K562 (cell line): Measurements from ENCODE around the gene BRAF. TPM values are rescaled to one million over a fixed set of nuclear protein-coding genes. Genes with fewer than 3 reads are reported as not detected.

Source experiments
- CREBBP ChIP-seq: IDR thresholded peaks from one replicate; pipeline ENCODE4 v1.6.1; 2012; ENCODE audit warnings: low read depth, mild to moderate bottlenecking, control low read depth, inconsistent platforms, low read length
- GABPB2 ChIP-seq: fragments of 250-450 bp; sonication (Bioruptor Pico); conservative IDR thresholded peaks from 2 replicates; pipeline ENCODE4 v1.5.1; 2021; ENCODE audit warnings: mild to moderate bottlenecking
- HMG20A ChIP-seq: fragments of 450-650 bp; formaldehyde crosslinking; conservative IDR thresholded peaks from 2 replicates; pipeline ENCODE4 v1.4.0; 2020; ENCODE audit warnings: mild to moderate bottlenecking, mixed read lengths
- HMG20B ChIP-seq: fragments of 250-450 bp; sonication (Bioruptor Pico); IDR thresholded peaks from 2 replicates; pipeline ENCODE4 v1.5.0; 2021; ENCODE audit warnings: mild to moderate bottlenecking
- KAT8 ChIP-seq: fragments of 450-650 bp; IDR thresholded peaks from 2 replicates; pipeline ENCODE4 v1.6.1; 2016; ENCODE audit warnings: low read depth, mild to moderate bottlenecking
- KDM2B ChIP-seq: fragments of 250-450 bp; sonication (Bioruptor Pico); IDR thresholded peaks from 2 replicates; pipeline ENCODE4 v1.8.0; 2021; ENCODE audit warnings: mild to moderate bottlenecking, moderate library complexity
- KLF10 ChIP-seq: fragments of 250-450 bp; sonication (Bioruptor Pico); IDR thresholded peaks from 2 replicates; pipeline ENCODE4 v1.6.1; 2021; ENCODE audit warnings: matching md5 sums
- MBD2 ChIP-seq: sonication (generic); IDR thresholded peaks from 2 replicates; pipeline ENCODE4 v1.6.1; 2016; ENCODE audit warnings: low read depth, borderline replicate concordance
- NFXL1 ChIP-seq: fragments of 450-650 bp; formaldehyde crosslinking; IDR thresholded peaks from 2 replicates; pipeline ENCODE4 v1.4.0; 2021; ENCODE audit warnings: mild to moderate bottlenecking
- PURB ChIP-seq: sonication (generic); formaldehyde crosslinking; IDR thresholded peaks from 2 replicates; pipeline ENCODE4 v1.9.0; 2021; ENCODE audit warnings: low read depth, mild to moderate bottlenecking, missing genetic modification reagents
- RBM25 ChIP-seq: fragments of 200-400 bp; formaldehyde crosslinking; IDR thresholded peaks from 2 replicates; pipeline ENCODE4 v1.6.1; 2018; ENCODE audit warnings: low read length, low read depth, moderate library complexity; ENCODE audit not compliant: severe bottlenecking
- RCOR1 ChIP-seq, 2 experiments: IDR thresholded peaks; 2 replicates each; pipeline ENCODE4 v1.6.1; 2012; ENCODE audit warnings: low read depth in 2 of 2, low read length in 2 of 2, borderline replicate concordance in 1 of 2, improper control_type of control experiment in 1 of 2
- TAF9B ChIP-seq: fragments of 450-650 bp; IDR thresholded peaks from 2 replicates; pipeline ENCODE4 v1.6.1; 2018; ENCODE audit warnings: mild to moderate bottlenecking; ENCODE audit not compliant: partially characterized antibody
- TBP ChIP-seq: optimal IDR thresholded peaks from 2 replicates; pipeline ENCODE3; 2011; ENCODE audit warnings: low read depth, low read length, improper control_type of control experiment
- TGIF2 ChIP-seq: sonication (generic); formaldehyde crosslinking; IDR thresholded peaks from 2 replicates; pipeline ENCODE4 v1.8.1; 2022; ENCODE audit warnings: mild to moderate bottlenecking, missing genetic modification reagents, moderate library complexity
- XRCC5 ChIP-seq: fragments of 200-400 bp; formaldehyde crosslinking; IDR thresholded peaks from 2 replicates; pipeline ENCODE4 v1.6.1; 2017; ENCODE audit warnings: low read depth, mild to moderate bottlenecking, low read length
- ZBTB7A ChIP-seq: IDR thresholded peaks from 2 replicates; pipeline ENCODE4 v1.6.1; 2011; ENCODE audit warnings: low read depth, mild to moderate bottlenecking, low read length, moderate library complexity, borderline replicate concordance; ENCODE audit not compliant: control insufficient read depth
- ZKSCAN3 ChIP-seq: fragments of 250-450 bp; sonication (Bioruptor Pico); IDR thresholded peaks from 2 replicates; pipeline ENCODE4 v1.4.0; 2020
- polyA plus RNA-seq, 8 experiments: library from polyadenylated mRNA; depleted of rRNA in 4 of 8; stranded (reverse) in 5 of 8; unstranded in 3 of 8; fragments of >200 nt; fragmentation: Nextera tagmentation in 2 of 8; fragmentation: Illumina TruSeq in 1 of 8; extraction: Ambion mirVana in 2 of 8; extraction: Trizol in 1 of 8; gene quantifications; 2 replicates each; pipeline versions ENCODE4 v1.2.1 to v1.2.3, GENCODE V29; 2011 to 2014; ENCODE audit warnings: inconsistent platforms in 1 of 8, missing spikeins in 1 of 8
- total RNA-seq, 7 experiments: library from RNA; depleted of rRNA in 6 of 7; stranded (reverse); fragments of >200 nt in 6 of 7; fragmentation: Illumina TruSeq in 2 of 7; extraction: Trizol in 2 of 7; gene quantifications; 2 replicates each; pipeline versions ENCODE4 v1.2.1 to v1.2.3, GENCODE V29; 2011 to 2021; ENCODE audit warnings: low replicate concordance in 1 of 7
- TF ChIP-seq, protein P1 (sequence below): fragments of 450-650 bp; formaldehyde crosslinking; IDR thresholded peaks from 2 replicates; pipeline ENCODE4 v1.4.0; 2022; ENCODE audit warnings: missing genetic modification characterization
- TF ChIP-seq, protein P2 (sequence below): fragments of 450-650 bp; IDR thresholded peaks from 2 replicates; pipeline ENCODE4 v1.6.1; 2016
- TF ChIP-seq, protein P3 (sequence below): fragments of 450-650 bp; formaldehyde crosslinking; IDR thresholded peaks from 2 replicates; pipeline ENCODE4 v1.4.0; 2020; ENCODE audit warnings: mild to moderate bottlenecking, moderate library complexity
- TF ChIP-seq, protein P4 (sequence below): fragments of 450-650 bp; formaldehyde crosslinking; IDR thresholded peaks from 2 replicates; pipeline ENCODE4 v1.4.0; 2022; ENCODE audit warnings: missing genetic modification characterization
- TF ChIP-seq, protein P5 (sequence below): fragments of 200-800 bp; sonication (Bioruptor generic); IDR thresholded peaks from 2 replicates; pipeline ENCODE4 v1.6.1; 2017; ENCODE audit warnings: missing genetic modification characterization, missing compliant biosample characterization

The BRAF gene
- total and polyA plus RNA-seq, 9 of the 15 experiments (the other 6 are each of a cell fraction or from before 2014, with no cell fraction given), result 3.6 to 38.3 (median 21.9) TPM

DNA sequence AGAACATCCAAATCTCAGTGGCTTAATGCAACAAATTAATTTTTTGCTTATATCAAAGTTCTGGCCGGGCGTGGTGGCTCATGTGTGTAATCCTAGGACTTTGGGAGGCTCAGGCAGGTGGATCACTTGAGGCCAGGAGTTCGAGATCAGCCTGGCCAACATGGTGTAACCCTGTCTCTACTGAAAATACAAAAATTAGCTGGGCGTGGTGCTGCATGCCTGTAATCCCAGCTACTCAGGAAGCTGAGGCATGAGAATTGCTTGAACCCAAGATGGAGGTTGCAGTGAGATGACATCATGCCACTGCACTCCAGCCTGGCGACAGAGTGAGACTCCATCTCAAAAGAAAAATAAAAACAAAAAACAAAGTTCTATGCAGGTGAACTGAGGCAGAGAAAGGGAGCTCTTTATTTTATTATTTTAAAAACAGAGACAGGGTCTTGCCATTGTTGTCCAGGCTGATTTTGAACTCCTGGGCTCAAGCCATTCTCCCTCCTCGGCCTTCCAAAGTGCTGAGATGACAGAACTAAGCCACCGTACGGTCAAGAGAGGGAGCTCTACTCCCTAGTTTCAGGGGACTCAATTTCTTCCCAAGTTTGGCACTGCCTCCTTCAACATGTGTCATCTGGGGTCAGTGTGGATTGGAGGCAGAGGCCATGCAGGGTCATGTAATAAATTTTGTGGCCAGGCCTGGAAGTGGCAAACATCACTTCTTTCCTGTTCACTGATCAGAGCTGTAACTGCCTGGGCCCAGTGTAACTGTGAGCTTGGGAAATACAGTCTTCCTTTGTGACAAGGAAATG, 249.6 kb downstream of the BRAF start (continued):
- TF ChIP-seq, protein P1, sequence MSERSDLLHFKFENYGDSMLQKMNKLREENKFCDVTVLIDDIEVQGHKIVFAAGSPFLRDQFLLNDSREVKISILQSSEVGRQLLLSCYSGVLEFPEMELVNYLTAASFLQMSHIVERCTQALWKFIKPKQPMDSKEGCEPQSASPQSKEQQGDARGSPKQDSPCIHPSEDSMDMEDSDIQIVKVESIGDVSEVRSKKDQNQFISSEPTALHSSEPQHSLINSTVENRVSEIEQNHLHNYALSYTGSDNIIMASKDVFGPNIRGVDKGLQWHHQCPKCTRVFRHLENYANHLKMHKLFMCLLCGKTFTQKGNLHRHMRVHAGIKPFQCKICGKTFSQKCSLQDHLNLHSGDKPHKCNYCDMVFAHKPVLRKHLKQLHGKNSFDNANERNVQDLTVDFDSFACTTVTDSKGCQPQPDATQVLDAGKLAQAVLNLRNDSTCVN (CRISPR knock-in tag), result no peak
- TF ChIP-seq TGIF2 (CRISPR knock-in tag), result no peak
- no peak for TF ChIP-seq CREBBP
- TF ChIP-seq, protein P2, sequence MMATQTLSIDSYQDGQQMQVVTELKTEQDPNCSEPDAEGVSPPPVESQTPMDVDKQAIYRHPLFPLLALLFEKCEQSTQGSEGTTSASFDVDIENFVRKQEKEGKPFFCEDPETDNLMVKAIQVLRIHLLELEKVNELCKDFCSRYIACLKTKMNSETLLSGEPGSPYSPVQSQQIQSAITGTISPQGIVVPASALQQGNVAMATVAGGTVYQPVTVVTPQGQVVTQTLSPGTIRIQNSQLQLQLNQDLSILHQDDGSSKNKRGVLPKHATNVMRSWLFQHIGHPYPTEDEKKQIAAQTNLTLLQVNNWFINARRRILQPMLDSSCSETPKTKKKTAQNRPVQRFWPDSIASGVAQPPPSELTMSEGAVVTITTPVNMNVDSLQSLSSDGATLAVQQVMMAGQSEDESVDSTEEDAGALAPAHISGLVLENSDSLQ, result peak; percentile 55; the same call in 1 of the 2 replicates
- no peak for TF ChIP-seq KDM2B (CRISPR knock-in tag)
- no peak for TF ChIP-seq RBM25
- no peak for TF ChIP-seq HMG20A (CRISPR knock-in tag)
- TF ChIP-seq TBP, result no peak
- TF ChIP-seq, protein P3, sequence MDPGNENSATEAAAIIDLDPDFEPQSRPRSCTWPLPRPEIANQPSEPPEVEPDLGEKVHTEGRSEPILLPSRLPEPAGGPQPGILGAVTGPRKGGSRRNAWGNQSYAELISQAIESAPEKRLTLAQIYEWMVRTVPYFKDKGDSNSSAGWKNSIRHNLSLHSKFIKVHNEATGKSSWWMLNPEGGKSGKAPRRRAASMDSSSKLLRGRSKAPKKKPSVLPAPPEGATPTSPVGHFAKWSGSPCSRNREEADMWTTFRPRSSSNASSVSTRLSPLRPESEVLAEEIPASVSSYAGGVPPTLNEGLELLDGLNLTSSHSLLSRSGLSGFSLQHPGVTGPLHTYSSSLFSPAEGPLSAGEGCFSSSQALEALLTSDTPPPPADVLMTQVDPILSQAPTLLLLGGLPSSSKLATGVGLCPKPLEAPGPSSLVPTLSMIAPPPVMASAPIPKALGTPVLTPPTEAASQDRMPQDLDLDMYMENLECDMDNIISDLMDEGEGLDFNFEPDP (CRISPR knock-in tag), result no peak
- peak in 1 of 2 experiments; percentile 32; a peak in 1 of 4 replicates for TF ChIP-seq RCOR1 (IDR thresholded peaks at IDR 0.05; ENCODE audit: borderline replicate concordance in 1 of 2, low read depth in 2 of 2, low read length in 2 of 2)
- no peak for TF ChIP-seq TAF9B
- no peak; the same call in 1 of the 2 replicates for TF ChIP-seq GABPB2 (CRISPR knock-in tag)
- no peak for TF ChIP-seq HMG20B
- no peak for TF ChIP-seq KAT8
- no peak for TF ChIP-seq NFXL1 (CRISPR knock-in tag)
- TF ChIP-seq MBD2, result no peak
- TF ChIP-seq, protein P4, sequence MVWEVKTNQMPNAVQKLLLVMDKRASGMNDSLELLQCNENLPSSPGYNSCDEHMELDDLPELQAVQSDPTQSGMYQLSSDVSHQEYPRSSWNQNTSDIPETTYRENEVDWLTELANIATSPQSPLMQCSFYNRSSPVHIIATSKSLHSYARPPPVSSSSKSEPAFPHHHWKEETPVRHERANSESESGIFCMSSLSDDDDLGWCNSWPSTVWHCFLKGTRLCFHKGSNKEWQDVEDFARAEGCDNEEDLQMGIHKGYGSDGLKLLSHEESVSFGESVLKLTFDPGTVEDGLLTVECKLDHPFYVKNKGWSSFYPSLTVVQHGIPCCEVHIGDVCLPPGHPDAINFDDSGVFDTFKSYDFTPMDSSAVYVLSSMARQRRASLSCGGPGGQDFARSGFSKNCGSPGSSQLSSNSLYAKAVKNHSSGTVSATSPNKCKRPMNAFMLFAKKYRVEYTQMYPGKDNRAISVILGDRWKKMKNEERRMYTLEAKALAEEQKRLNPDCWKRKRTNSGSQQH (CRISPR knock-in tag), result no peak
- TF ChIP-seq KLF10, result no peak
- no peak for TF ChIP-seq ZBTB7A
- TF ChIP-seq, protein P5, sequence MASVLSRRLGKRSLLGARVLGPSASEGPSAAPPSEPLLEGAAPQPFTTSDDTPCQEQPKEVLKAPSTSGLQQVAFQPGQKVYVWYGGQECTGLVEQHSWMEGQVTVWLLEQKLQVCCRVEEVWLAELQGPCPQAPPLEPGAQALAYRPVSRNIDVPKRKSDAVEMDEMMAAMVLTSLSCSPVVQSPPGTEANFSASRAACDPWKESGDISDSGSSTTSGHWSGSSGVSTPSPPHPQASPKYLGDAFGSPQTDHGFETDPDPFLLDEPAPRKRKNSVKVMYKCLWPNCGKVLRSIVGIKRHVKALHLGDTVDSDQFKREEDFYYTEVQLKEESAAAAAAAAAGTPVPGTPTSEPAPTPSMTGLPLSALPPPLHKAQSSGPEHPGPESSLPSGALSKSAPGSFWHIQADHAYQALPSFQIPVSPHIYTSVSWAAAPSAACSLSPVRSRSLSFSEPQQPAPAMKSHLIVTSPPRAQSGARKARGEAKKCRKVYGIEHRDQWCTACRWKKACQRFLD (CRISPR knock-in tag), result no peak; the same call in 1 of the 2 replicates
- TF ChIP-seq XRCC5, result no peak
- TF ChIP-seq PURB (CRISPR knock-in tag), result no peak
- no peak for TF ChIP-seq ZKSCAN3 (CRISPR knock-in tag)
